ENCODE measurements around the gene ZNF697.

ZNF697 gene

DNA sequence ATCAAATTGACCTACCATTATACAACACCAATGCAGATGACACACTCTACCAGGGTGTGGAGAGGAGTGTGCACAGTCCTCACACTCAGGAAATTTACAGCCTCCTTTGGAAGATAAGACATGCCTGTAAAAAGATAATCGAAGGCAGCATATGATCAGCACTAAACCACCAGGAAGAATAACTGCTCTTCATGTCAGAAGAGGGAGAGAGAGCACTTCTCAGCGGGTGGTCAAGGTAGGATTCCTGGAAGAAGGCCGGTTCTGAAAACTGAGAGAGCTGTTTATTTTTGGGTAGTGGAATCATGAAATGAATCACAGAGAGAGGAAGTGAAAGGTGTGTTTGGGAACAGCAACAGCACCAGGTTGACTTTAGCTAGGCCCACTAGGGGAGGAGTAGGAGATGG lies 14.0 kb upstream of the ZNF697 start:
- Histone ChIP-seq H3K27ac (ENCODE audit: low read depth, low read length) (no peak overlapping the region), H3K9ac (ENCODE audit: low read length) (no peak overlapping the region), H3K4me1 (ENCODE audit: control insufficient read depth, insufficient read depth, low read length) (peaks cover 15% of the 10 kb centered on the region), H3K4me3 (ENCODE audit: low read depth, low read length) (no peak overlapping the region), H3K27me3 (ENCODE audit: control insufficient read depth, insufficient read depth, low read length) (no peaks in the 10 kb centered on the region), H3K9me3 (ENCODE audit: control insufficient read depth, insufficient read depth, low read depth, low read length) (no peaks in the 10 kb centered on the region), H3K36me3 (ENCODE audit: control insufficient read depth, insufficient read depth, low read length) (no peaks in the 10 kb centered on the region)

DNA sequence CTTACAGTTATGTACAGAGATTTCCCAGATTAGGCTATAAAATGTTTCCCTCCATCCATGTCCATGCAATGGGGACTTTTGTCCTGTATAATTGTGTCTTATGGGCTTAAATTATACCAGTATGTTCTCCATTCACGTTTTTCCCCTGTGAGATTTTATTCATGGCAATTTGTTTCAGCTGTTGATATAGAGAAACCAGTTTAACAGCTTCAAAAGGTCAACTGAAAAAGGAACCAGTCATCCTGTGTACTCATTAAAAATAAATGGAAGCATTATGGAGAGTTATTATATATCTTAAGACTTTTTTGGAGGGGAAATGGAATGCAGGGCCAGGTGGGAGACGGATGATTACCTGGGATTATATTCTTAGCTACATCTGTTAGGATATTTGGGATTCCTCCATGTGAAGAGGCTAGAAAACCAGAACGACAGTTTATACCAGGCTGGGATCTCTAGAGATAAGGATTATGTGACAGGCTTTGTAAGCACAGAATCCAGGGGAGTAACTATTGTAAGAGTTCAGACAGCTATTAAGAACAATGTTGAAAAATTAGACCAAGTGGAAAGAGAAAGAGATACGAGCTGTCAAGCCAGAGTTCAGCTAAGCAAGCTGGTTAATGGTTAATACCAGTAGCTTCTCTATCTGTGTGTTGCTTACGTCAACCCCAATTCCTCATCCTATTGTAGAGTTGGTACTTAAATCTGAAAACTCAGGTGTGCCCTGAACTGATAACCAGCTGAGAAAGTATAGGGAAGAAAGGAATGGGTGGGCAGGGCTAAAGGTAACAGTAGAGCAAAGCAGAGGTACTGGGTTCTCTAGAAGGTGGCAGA lies 12.4 kb upstream of the ZNF697 start:
- Histone ChIP-seq H3K9ac (ENCODE audit: low read length) (no peak overlapping the region), H3K9me3 (ENCODE audit: control insufficient read depth, insufficient read depth, low read depth, low read length) (no peaks in the 10 kb centered on the region), H3K4me3 (ENCODE audit: low read depth, low read length) (no peak overlapping the region)

GRCh38 chr1:119659628-119660027 lies 11.6 kb upstream of the ZNF697 start:
- Histone ChIP-seq H3K9me3 (ENCODE audit: control insufficient read depth, insufficient read depth, low read depth, low read length) (no peaks in the 10 kb centered on the region), H3K4me1 (ENCODE audit: control insufficient read depth, insufficient read depth, low read length) (peaks cover 26% of the 10 kb centered on the region), H3K27me3 (ENCODE audit: control insufficient read depth, insufficient read depth, low read length) (no peaks in the 10 kb centered on the region), H3K4me3 (ENCODE audit: low read depth, low read length) (no peak overlapping the region), H3K36me3 (ENCODE audit: control insufficient read depth, insufficient read depth, low read length) (no peaks in the 10 kb centered on the region), H3K27ac (ENCODE audit: low read depth, low read length) (no peak overlapping the region), H3K9ac (ENCODE audit: low read length) (no peak overlapping the region)

More for the DNA sequence above, 12.4 kb upstream of the ZNF697 start:
- H3K27ac ChIP-seq (ENCODE audit: low read depth, low read length) = no peak overlapping the region
- H3K36me3 ChIP-seq (ENCODE audit: control insufficient read depth, insufficient read depth, low read length) = no peaks in the 10 kb centered on the region
- H3K27me3 ChIP-seq (ENCODE audit: control insufficient read depth, insufficient read depth, low read length) = no peaks in the 10 kb centered on the region
- H3K4me1 ChIP-seq (ENCODE audit: control insufficient read depth, insufficient read depth, low read length) = peaks cover 21% of the 10 kb centered on the region

- no peak overlapping the region for H3K27ac ChIP-seq (ENCODE audit: low read depth, low read length)
- no peaks in the 10 kb centered on the region for H3K36me3 ChIP-seq (ENCODE audit: control insufficient read depth, insufficient read depth, low read length)
- no peak overlapping the region for H3K4me3 ChIP-seq (ENCODE audit: low read depth, low read length)
- H3K9ac ChIP-seq (ENCODE audit: low read length) = no peak overlapping the region
- H3K4me1 ChIP-seq (ENCODE audit: control insufficient read depth, insufficient read depth, low read length) = peaks cover 22% of the 10 kb centered on the region
- H3K27me3 ChIP-seq (ENCODE audit: control insufficient read depth, insufficient read depth, low read length) = no peaks in the 10 kb centered on the region
- H3K9me3 ChIP-seq (ENCODE audit: control insufficient read depth, insufficient read depth, low read depth, low read length) = no peaks in the 10 kb centered on the region
These were observed 8.4 kb upstream of the ZNF697 start for GRCh38 chr1:119656410-119656955.

GRCh38 chr1:119655154-119655553 lies 7.1 kb upstream of the ZNF697 start:
- no peak overlapping the region for H3K27ac ChIP-seq (ENCODE audit: low read depth, low read length)
- peaks cover 26% of the 10 kb centered on the region for H3K4me1 ChIP-seq (ENCODE audit: control insufficient read depth, insufficient read depth, low read length)
- no peaks in the 10 kb centered on the region; the same call in 1 of the 2 replicates for H3K27me3 ChIP-seq (ENCODE audit: control insufficient read depth, insufficient read depth, low read length)
- H3K36me3 ChIP-seq (ENCODE audit: control insufficient read depth, insufficient read depth, low read length) = no peaks in the 10 kb centered on the region
- no peak overlapping the region for H3K9ac ChIP-seq (ENCODE audit: low read length)
- no peaks in the 10 kb centered on the region for H3K9me3 ChIP-seq (ENCODE audit: control insufficient read depth, insufficient read depth, low read depth, low read length)
- no peak overlapping the region for H3K4me3 ChIP-seq (ENCODE audit: low read depth, low read length)

- no peaks in the 10 kb centered on the region for H3K9me3 ChIP-seq (ENCODE audit: control insufficient read depth, insufficient read depth, low read depth, low read length)
- no peak overlapping the region for H3K9ac ChIP-seq (ENCODE audit: low read length)
- no peak overlapping the region for H3K27ac ChIP-seq (ENCODE audit: low read depth, low read length)
- H3K27me3 ChIP-seq (ENCODE audit: control insufficient read depth, insufficient read depth, low read length) = no peaks in the 10 kb centered on the region; the same call in 1 of the 2 replicates
- no peaks in the 10 kb centered on the region for H3K36me3 ChIP-seq (ENCODE audit: control insufficient read depth, insufficient read depth, low read length)
- no peak overlapping the region for H3K4me3 ChIP-seq (ENCODE audit: low read depth, low read length)
- H3K4me1 ChIP-seq (ENCODE audit: control insufficient read depth, insufficient read depth, low read length) = peaks cover 19% of the 10 kb centered on the region
These were observed 5.7 kb upstream of the ZNF697 start for GRCh38 chr1:119653839-119654170.

- H3K9ac ChIP-seq (ENCODE audit: low read length) = no peak overlapping the region
- H3K4me1 ChIP-seq (ENCODE audit: control insufficient read depth, insufficient read depth, low read length) = peaks cover 21% of the 10 kb centered on the region
- no peak overlapping the region for H3K4me3 ChIP-seq (ENCODE audit: low read depth, low read length)
- H3K36me3 ChIP-seq (ENCODE audit: control insufficient read depth, insufficient read depth, low read length) = no peaks in the 10 kb centered on the region
- H3K27ac ChIP-seq (ENCODE audit: low read depth, low read length) = no peak overlapping the region
- no peaks in the 10 kb centered on the region; the same call in 1 of the 2 replicates for H3K27me3 ChIP-seq (ENCODE audit: control insufficient read depth, insufficient read depth, low read length)
- H3K9me3 ChIP-seq (ENCODE audit: control insufficient read depth, insufficient read depth, low read depth, low read length) = no peaks in the 10 kb centered on the region
These were observed 5.2 kb upstream of the ZNF697 start for GRCh38 chr1:119653135-119653838.

- Histone ChIP-seq H3K36me3 (ENCODE audit: control insufficient read depth, insufficient read depth, low read length) (no peaks in the 10 kb centered on the region), H3K27ac (ENCODE audit: low read depth, low read length) (no peak overlapping the region), H3K4me3 (ENCODE audit: low read depth, low read length) (no peak overlapping the region), H3K27me3 (ENCODE audit: control insufficient read depth, insufficient read depth, low read length) (no peaks in the 10 kb centered on the region; the same call in 1 of the 2 replicates), H3K4me1 (ENCODE audit: control insufficient read depth, insufficient read depth, low read length) (peaks cover 21% of the 10 kb centered on the region), H3K9ac (ENCODE audit: low read length) (no peak overlapping the region), H3K9me3 (ENCODE audit: control insufficient read depth, insufficient read depth, low read depth, low read length) (no peaks in the 10 kb centered on the region)
These were observed 4.5 kb upstream of the ZNF697 start for GRCh38 chr1:119652587-119652986.

DNA sequence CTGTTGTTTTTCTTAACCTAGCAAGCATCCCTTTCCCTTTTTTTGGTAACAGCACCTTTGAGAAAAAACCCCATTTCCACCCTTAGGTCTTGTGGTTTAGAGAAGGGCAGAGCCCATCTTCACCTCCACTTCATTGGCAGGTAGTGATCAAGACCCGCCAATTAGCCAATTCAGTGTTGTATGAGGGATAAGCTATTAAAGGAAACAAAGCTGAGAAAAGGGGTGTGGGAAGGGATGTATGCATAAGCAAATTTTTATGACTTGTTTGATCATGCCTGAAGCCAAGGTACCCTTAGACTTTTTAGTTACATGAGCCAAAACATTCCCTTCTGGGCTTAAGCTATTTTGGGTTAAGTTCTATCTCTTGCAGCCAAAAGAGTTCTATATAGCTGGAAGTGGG lies 3.6 kb upstream of the ZNF697 start:
- Histone ChIP-seq H3K4me1 (ENCODE audit: control insufficient read depth, insufficient read depth, low read length) (peaks cover 22% of the 10 kb centered on the region), H3K9ac (ENCODE audit: low read length) (no peak overlapping the region), H3K9me3 (ENCODE audit: control insufficient read depth, insufficient read depth, low read depth, low read length) (no peaks in the 10 kb centered on the region), H3K27ac (ENCODE audit: low read depth, low read length) (no peak overlapping the region), H3K27me3 (ENCODE audit: control insufficient read depth, insufficient read depth, low read length) (no peaks in the 10 kb centered on the region; the same call in 1 of the 2 replicates), H3K36me3 (ENCODE audit: control insufficient read depth, insufficient read depth, low read length) (no peaks in the 10 kb centered on the region), H3K4me3 (ENCODE audit: low read depth, low read length) (no peak overlapping the region)

DNA sequence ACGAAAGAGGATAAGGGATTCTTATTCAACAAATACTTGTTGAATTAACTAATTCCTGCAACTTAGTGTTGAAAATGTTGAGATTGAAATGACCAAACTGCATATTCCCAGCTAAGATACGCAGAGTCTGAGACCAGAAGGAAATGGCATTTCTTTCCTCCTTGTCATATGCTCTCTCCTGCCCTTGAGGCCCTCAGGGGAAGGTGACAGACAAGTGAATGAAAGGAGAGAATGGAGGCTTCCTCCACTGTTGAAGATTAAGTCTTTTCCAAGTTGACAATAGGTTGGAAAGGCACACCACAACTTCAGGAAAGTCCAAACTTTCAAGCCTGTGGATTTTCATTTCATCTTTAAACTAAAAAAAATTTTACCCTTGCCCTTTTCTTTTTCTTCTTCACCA lies 3.1 kb upstream of the ZNF697 start:
- Histone ChIP-seq H3K36me3 (ENCODE audit: control insufficient read depth, insufficient read depth, low read length) (no peaks in the 10 kb centered on the region), H3K27me3 (ENCODE audit: control insufficient read depth, insufficient read depth, low read length) (no peaks in the 10 kb centered on the region; the same call in 1 of the 2 replicates), H3K27ac (ENCODE audit: low read depth, low read length) (no peak overlapping the region), H3K4me3 (ENCODE audit: low read depth, low read length) (no peak overlapping the region), H3K4me1 (ENCODE audit: control insufficient read depth, insufficient read depth, low read length) (peaks cover 23% of the 10 kb centered on the region), H3K9me3 (ENCODE audit: control insufficient read depth, insufficient read depth, low read depth, low read length) (no peaks in the 10 kb centered on the region), H3K9ac (ENCODE audit: low read length) (no peak overlapping the region)

DNA sequence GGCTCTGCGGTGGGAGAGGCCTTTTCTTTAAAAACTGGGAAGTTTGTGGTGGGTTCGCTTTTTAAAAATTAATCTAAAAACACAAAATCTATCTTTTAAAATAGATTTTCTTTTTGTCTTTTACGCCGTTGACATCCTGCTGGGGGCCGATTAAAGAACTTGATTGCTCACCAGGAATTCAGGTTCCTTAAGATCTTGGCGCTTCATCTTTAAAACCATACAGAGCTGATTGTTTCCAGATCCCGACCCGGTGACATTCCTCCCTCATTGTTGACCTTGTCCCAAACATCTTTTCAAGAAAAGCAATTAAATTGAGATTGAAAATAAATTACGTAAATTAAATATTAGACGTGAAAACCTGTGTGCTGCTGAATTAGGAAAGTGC lies 546 bp upstream of the ZNF697 start:
- Histone ChIP-seq H3K27ac (ENCODE audit: low read depth, low read length) (peak overlapping the region; percentile 35; the same call in 1 of the 2 replicates), H3K9me3 (ENCODE audit: control insufficient read depth, insufficient read depth, low read depth, low read length) (no peaks in the 10 kb centered on the region), H3K9ac (ENCODE audit: low read length) (peak overlapping the region; percentile 89), H3K27me3 (ENCODE audit: control insufficient read depth, insufficient read depth, low read length) (no peaks in the 10 kb centered on the region; the same call in 1 of the 2 replicates), H3K4me3 (ENCODE audit: low read depth, low read length) (peak overlapping the region; percentile 85), H3K4me1 (ENCODE audit: control insufficient read depth, insufficient read depth, low read length) (peaks cover 39% of the 10 kb centered on the region), H3K36me3 (ENCODE audit: control insufficient read depth, insufficient read depth, low read length) (no peaks in the 10 kb centered on the region)
